ENCODE measurements around the gene CYGB. TPM values are rescaled to one million over a fixed set of nuclear protein-coding genes. Genes with fewer than 3 reads are reported as not detected.

CYGB gene
- total RNA-seq, 2 donors from 2014 or later: 7.0 to 13.8 TPM

DNA sequence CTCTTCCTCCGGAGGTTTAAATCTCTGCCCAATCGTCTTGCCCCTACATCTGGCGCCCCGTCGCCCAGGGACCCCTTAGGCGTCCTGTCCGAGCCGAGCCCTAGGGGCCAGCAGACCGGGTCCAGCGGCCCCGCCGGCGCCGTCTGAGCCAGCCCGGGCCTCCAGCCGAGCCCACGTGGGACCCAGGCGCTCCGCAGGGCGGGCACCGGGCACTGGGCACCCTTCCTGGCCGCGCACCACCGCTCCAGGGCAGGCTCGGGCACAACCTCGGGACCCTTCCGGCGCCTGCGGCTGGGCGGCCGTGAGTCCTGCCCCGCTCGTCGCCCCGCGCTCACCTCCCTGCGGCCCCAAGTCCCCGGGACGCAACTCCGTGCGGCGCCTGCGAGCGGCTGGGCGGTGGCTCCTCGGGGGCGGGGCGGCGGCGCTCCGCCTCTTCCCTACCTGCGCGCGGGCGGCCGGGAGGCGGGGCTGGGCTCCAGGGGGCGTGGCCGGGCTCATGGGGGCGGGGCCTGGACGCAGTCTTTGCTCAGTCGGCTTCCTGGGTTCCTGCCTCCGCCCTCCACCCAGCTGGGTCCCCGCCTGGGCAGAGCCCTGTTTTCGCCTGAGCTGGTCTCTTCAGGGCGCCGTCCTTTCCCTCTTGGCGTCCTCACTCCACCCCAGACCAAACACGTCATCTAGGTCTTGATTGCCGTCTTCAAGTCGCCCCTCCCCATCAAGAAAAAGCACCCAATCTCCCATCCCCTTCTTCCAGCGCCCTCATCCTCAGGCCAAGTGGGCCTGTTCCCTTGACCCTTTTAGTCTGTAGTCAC is 36.3 kb downstream of the CYGB start, which contains the start of gene RHBDF2:
Gene RHBDF2, minus strand, starts transcription at position 406 of the 809 bp plus-strand sequence. CDS start 19,899 bp downstream, outside the sequence.
- peak; percentile 90 for DNase-seq (ENCODE audit: low spot score)
- WGBS: 2% methylated on average over 52 of the region's 72 CpGs
- TF ChIP-seq POLR2A (IDR thresholded peaks at IDR 0.05) (peak; percentile 95), POLR2AphosphoS5 (IDR thresholded peaks at IDR 0.05) (peak; percentile 42)
- TF ChIP-seq, protein P1, sequence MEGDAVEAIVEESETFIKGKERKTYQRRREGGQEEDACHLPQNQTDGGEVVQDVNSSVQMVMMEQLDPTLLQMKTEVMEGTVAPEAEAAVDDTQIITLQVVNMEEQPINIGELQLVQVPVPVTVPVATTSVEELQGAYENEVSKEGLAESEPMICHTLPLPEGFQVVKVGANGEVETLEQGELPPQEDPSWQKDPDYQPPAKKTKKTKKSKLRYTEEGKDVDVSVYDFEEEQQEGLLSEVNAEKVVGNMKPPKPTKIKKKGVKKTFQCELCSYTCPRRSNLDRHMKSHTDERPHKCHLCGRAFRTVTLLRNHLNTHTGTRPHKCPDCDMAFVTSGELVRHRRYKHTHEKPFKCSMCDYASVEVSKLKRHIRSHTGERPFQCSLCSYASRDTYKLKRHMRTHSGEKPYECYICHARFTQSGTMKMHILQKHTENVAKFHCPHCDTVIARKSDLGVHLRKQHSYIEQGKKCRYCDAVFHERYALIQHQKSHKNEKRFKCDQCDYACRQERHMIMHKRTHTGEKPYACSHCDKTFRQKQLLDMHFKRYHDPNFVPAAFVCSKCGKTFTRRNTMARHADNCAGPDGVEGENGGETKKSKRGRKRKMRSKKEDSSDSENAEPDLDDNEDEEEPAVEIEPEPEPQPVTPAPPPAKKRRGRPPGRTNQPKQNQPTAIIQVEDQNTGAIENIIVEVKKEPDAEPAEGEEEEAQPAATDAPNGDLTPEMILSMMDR (IDR thresholded peaks at IDR 0.05): no peak
- Histone ChIP-seq H3K27me3 (replicated peaks; ENCODE audit: insufficient read depth) (no peaks in the 10 kb centered on the region), H3K9me3 (no peaks in the 10 kb centered on the region), H3K4me1 (replicated peaks) (peaks cover 9% of the 10 kb centered on the region), H3K4me3 (peak within 1 kb of the TSS; percentile 56 to 65), H3K36me3 (no peaks in the 10 kb centered on the region), H3K27ac (peak within 1 kb of the TSS; percentile 73 to 76)
- intact Hi-C loops (cut with DNase I): no loop called here

DNA sequence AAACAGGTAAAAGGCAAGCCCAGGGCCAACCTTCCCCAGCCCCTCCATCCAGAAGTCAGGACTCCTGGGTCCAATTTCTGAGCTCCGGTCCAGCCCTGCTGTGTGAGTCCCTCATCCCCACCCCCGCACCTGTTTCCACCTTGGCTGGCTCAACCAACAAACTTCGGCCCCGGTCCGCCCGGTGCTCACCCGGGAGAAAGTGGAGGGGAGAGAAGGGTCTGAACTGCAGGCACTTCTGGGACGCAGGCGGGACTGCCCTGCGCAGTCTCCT is 36.8 kb downstream of the CYGB start:
- no peak for DNase-seq (ENCODE audit: low spot score)
- Histone ChIP-seq H3K4me3 (peak overlapping the region; percentile 56 to 65), H3K9me3 (no peaks in the 10 kb centered on the region), H3K36me3 (no peaks in the 10 kb centered on the region), H3K27ac (peak overlapping the region; percentile 73 to 76), H3K4me1 (replicated peaks) (peaks cover 13% of the 10 kb centered on the region), H3K27me3 (replicated peaks; ENCODE audit: insufficient read depth) (no peaks in the 10 kb centered on the region)
- WGBS: 36% methylated on average over 10 of the region's 10 CpGs
- TF ChIP-seq, protein P1 (IDR thresholded peaks at IDR 0.05): no peak
- TF ChIP-seq POLR2A (IDR thresholded peaks at IDR 0.05): no peak
- TF ChIP-seq POLR2AphosphoS5 (IDR thresholded peaks at IDR 0.05): no peak
- intact Hi-C loops (cut with DNase I): no loop called here

DNA sequence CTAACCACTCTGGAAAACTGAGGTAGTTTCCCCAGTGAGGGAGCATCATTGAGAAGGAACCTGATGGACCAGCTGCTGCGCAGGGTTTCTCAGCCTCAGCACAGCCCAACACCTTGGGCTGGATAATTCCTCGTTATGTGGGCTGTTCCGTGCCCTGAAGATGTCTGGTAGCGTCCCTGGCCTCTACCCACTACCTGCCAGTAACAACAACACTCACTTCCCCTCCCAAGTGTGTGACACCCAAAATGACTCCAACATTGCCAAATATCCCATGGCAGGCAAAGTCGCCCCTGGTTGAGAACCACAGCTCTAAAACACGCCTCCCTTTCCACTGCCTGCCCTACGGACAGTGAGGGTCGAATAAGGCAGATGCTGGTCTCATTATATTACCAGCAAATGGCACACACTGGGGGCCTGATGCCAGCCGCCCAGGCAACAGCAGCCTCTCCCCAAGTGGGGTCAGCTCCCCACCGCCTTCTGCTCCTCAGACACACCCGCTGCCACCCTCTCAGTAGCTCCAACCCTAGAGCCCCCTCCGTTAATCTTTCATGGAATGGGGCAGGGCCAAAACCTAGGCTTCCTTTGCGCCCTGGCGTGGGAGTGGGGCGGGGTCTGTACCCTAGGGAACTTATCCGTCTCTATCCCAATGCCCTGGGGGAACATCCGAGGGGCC is 37.3 kb downstream of the CYGB start:
- Histone ChIP-seq H3K27me3 (replicated peaks; ENCODE audit: insufficient read depth) (no peaks in the 10 kb centered on the region), H3K4me1 (replicated peaks) (peaks cover 13% of the 10 kb centered on the region), H3K9me3 (no peaks in the 10 kb centered on the region), H3K4me3 (peak overlapping the region; percentile 56 to 65), H3K27ac (peak overlapping the region; percentile 73 to 76), H3K36me3 (no peaks in the 10 kb centered on the region)
- intact Hi-C loops (cut with DNase I): no loop called here
- TF ChIP-seq, protein P1 (IDR thresholded peaks at IDR 0.05): no peak
- no peak for TF ChIP-seq POLR2A (IDR thresholded peaks at IDR 0.05)
- TF ChIP-seq POLR2AphosphoS5 (IDR thresholded peaks at IDR 0.05): peak; percentile 5
- WGBS: 51% methylated on average over 17 of the region's 17 CpGs
- no peak for DNase-seq (ENCODE audit: low spot score)

DNA sequence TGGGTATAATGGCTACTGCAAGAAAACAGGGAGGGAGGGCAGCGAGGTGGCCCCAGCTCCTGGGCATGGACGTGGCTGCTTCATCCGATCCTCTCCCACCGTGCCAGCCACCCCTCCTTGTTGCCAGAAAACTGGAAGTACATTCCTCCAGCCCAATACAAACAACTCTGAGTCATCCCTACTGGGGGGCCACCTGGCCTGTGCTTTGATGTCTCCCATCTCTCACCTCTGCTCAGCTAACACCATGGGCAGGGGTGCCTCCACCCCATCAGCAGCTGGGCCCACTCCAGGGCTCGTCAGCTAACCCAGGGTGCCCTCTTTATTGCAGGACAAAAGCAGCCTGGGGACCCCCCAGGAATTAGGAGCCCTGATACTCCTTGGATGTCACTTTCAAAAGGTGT is 38.2 kb downstream of the CYGB start:
- H3K27me3 ChIP-seq (replicated peaks; ENCODE audit: insufficient read depth): no peaks in the 10 kb centered on the region
- peaks cover 13% of the 10 kb centered on the region for H3K4me1 ChIP-seq (replicated peaks)
- H3K27ac ChIP-seq: peak overlapping the region in 1 of 2 donors; percentile 36
- no peaks in the 10 kb centered on the region for H3K36me3 ChIP-seq
- H3K4me3 ChIP-seq: no peak overlapping the region
- intact Hi-C loops (cut with DNase I): no loop called here
- 44% methylated on average over 5 of the region's 5 CpGs for WGBS
- no peak for DNase-seq (ENCODE audit: low spot score)
- TF ChIP-seq POLR2A (IDR thresholded peaks at IDR 0.05) (no peak), POLR2AphosphoS5 (IDR thresholded peaks at IDR 0.05) (no peak)
- TF ChIP-seq, protein P1 (IDR thresholded peaks at IDR 0.05): no peak
- H3K9me3 ChIP-seq: no peaks in the 10 kb centered on the region
